ENCODE data around the gene GAR1. TPM values are rescaled to one million over a fixed set of nuclear protein-coding genes. Genes with fewer than 3 reads are reported as not detected.

The GAR1 gene
- total RNA-seq, 3 donors from 2014 or later = 104 to 131 (median 111) TPM

GRCh38 chr4:109864134-109864533, 48.6 kb downstream of the GAR1 start:
- Mint-ChIP-seq H3K36me3 (ENCODE audit: insufficient read depth) (peaks cover 7% of the 10 kb centered on the region), H3K27me3 (ENCODE audit: low read depth) (no peaks in the 10 kb centered on the region), H3K4me3 (no peak overlapping the region), H3K4me1 (ENCODE audit: low read depth) (no peaks in the 10 kb centered on the region), H3K9me3 (peaks cover 18% of the 10 kb centered on the region)
- no peak for ATAC-seq
- no peak for DNase-seq

DNA sequence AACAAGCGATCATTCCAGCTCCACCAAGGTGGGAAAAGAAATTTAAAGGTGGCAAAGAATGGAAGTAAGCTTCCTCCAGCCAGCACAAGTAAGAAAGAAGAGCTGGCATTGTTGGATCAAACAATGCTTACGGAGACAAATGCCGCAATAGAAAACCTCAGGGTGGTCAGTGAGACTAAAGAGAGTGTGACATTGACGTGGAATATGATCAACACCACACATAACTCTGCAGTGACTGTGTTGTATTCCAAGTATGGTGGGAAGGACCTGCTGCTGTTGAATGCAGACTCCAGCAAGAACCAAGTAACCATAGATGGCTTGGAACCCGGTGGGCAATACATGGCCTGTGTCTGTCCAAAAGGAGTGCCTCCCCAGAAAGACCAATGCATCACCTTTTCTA, 54.5 kb downstream of the GAR1 start:
- Mint-ChIP-seq H3K4me3 (no peak overlapping the region), H3K27me3 (ENCODE audit: low read depth) (no peaks in the 10 kb centered on the region), H3K36me3 (ENCODE audit: insufficient read depth) (peaks cover 13% of the 10 kb centered on the region), H3K4me1 (ENCODE audit: low read depth) (no peaks in the 10 kb centered on the region), H3K9me3 (no peaks in the 10 kb centered on the region)
- no peak for DNase-seq
- no peak for ATAC-seq

GRCh38 chr4:109872065-109872464, 56.5 kb downstream of the GAR1 start:
- Mint-ChIP-seq H3K9me3 (no peaks in the 10 kb centered on the region), H3K4me3 (no peak overlapping the region), H3K4me1 (ENCODE audit: low read depth) (no peaks in the 10 kb centered on the region), H3K36me3 (ENCODE audit: insufficient read depth) (peaks cover 11% of the 10 kb centered on the region), H3K27me3 (ENCODE audit: low read depth) (peaks cover 2% of the 10 kb centered on the region)
- ATAC-seq (no peak), DNase-seq (no peak)

DNA sequence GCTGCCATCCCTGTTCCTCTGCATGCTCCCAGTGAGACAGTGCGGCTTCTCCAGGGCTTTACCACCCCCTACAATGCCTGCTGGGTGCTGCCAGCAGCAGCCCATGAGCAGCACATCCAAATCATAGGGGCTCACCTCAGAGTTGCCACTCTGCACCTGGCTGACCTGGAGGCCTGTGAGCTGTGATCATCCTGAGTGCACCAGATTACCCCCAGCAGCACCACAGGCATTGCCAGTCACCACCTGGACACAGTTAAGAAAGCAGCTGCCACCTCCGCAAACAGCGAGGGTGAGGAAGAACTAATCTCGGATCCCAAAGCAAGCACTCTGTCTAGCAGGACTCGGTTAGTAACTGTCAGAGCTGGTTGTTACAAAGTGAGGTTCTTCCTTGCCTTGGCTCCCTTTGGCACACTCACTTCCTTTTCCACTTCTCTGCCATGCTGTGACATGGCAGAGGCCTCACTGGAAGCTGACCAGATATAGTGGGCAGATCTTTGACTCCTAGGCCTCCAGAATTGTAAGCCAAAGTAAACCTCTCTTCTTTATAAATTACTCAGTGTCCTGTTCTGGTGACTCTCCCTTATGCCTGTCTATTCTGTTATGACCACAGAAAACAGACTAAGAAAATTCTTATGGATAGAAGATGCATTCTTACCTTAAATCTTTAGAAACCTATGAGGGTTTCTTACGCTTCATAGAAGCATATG, 57.5 kb downstream of the GAR1 start:
- H3K27me3 Mint-ChIP-seq (ENCODE audit: low read depth) = peaks cover 5% of the 10 kb centered on the region
- H3K9me3 Mint-ChIP-seq = no peaks in the 10 kb centered on the region
- ATAC-seq (no peak), DNase-seq (no peak)
- H3K36me3 Mint-ChIP-seq (ENCODE audit: insufficient read depth) = peaks cover 9% of the 10 kb centered on the region
- H3K4me1 Mint-ChIP-seq (ENCODE audit: low read depth) = no peaks in the 10 kb centered on the region
- no peak overlapping the region for H3K4me3 Mint-ChIP-seq

GRCh38 chr4:109873791-109874514, 58.4 kb downstream of the GAR1 start:
- no peaks in the 10 kb centered on the region for H3K4me1 Mint-ChIP-seq (ENCODE audit: low read depth)
- H3K36me3 Mint-ChIP-seq (ENCODE audit: insufficient read depth) = peaks cover 9% of the 10 kb centered on the region
- no peak overlapping the region for H3K4me3 Mint-ChIP-seq
- no peak for ATAC-seq
- peaks cover 10% of the 10 kb centered on the region for H3K27me3 Mint-ChIP-seq (ENCODE audit: low read depth)
- no peak for DNase-seq
- H3K9me3 Mint-ChIP-seq = no peaks in the 10 kb centered on the region

Other genes starting within 250 kb of the GAR1 start
- gene CASP6, start 112.3 kb upstream of the GAR1 start, total RNA-seq = 10 to 100 TPM; 10.1 to 14.1 (median 11.4) TPM
- 10 to 100 TPM; 12.9 to 18.2 (median 18.2) TPM for gene PLA2G12A, start 85.7 kb upstream of the GAR1 start, total RNA-seq
- gene CFI, start 13.8 kb upstream of the GAR1 start, total RNA-seq = under 1 TPM; 0.11 to 0.22 (median 0.20) TPM
- gene RRH, start 12.2 kb downstream of the GAR1 start, total RNA-seq = under 1 TPM; 0.15 to 0.27 (median 0.26) TPM
- gene LRIT3, start 32.3 kb downstream of the GAR1 start, total RNA-seq = under 1 TPM; 0.08 to 0.19 (median 0.11) TPM
- under 1 TPM; 0.16 to 0.49 (median 0.48) TPM for gene EGF, start 97.1 kb downstream of the GAR1 start, total RNA-seq